ENCODE results near the gene SP100.

SP100 gene

GRCh38 chr2:230512955-230513748, 97.2 kb downstream of the SP100 start:
- peaks cover 35% of the 10 kb centered on the region for H3K36me3 ChIP-seq (ENCODE audit: control insufficient read depth, insufficient read depth, low read length, severe bottlenecking)
- H3K9ac ChIP-seq (ENCODE audit: low read length) = no peak overlapping the region
- H3K9me3 ChIP-seq (ENCODE audit: control insufficient read depth, low read length) = no peaks in the 10 kb centered on the region
- no peak for DNase-seq (ENCODE audit: low read depth)
- H3K4me3 ChIP-seq (ENCODE audit: low read length) = no peak overlapping the region
- H3K4me1 ChIP-seq (ENCODE audit: control insufficient read depth, insufficient read depth, low read length) = no peaks in the 10 kb centered on the region
- no peaks in the 10 kb centered on the region for H3K27me3 ChIP-seq (replicated peaks; ENCODE audit: control insufficient read depth, insufficient read depth, low read length)

- Histone ChIP-seq H3K9ac (ENCODE audit: low read length) (no peak overlapping the region), H3K9me3 (ENCODE audit: control insufficient read depth, low read length) (peaks cover 22% of the 10 kb centered on the region), H3K36me3 (ENCODE audit: control insufficient read depth, insufficient read depth, low read length, severe bottlenecking) (peaks cover 15% of the 10 kb centered on the region), H3K27me3 (replicated peaks; ENCODE audit: control insufficient read depth, insufficient read depth, low read length) (no peaks in the 10 kb centered on the region), H3K4me1 (ENCODE audit: control insufficient read depth, insufficient read depth, low read length) (no peaks in the 10 kb centered on the region), H3K4me3 (ENCODE audit: low read length) (no peak overlapping the region)
- no peak for DNase-seq (ENCODE audit: low read depth)
Observed at GRCh38 chr2:230520061-230520874, 104.3 kb downstream of the SP100 start.

- Histone ChIP-seq H3K4me1 (ENCODE audit: control insufficient read depth, insufficient read depth, low read length) (no peaks in the 10 kb centered on the region), H3K9ac (ENCODE audit: low read length) (no peak overlapping the region), H3K27me3 (replicated peaks; ENCODE audit: control insufficient read depth, insufficient read depth, low read length) (no peaks in the 10 kb centered on the region), H3K9me3 (ENCODE audit: control insufficient read depth, low read length) (peaks cover 27% of the 10 kb centered on the region), H3K36me3 (ENCODE audit: control insufficient read depth, insufficient read depth, low read length, severe bottlenecking) (peaks cover 20% of the 10 kb centered on the region), H3K4me3 (ENCODE audit: low read length) (peak overlapping the region; percentile 29)
- DNase-seq (ENCODE audit: low read depth) = peak; percentile 14
Observed at GRCh38 chr2:230520875-230521155, 104.8 kb downstream of the SP100 start.

- H3K4me1 ChIP-seq (ENCODE audit: control insufficient read depth, insufficient read depth, low read length) = no peaks in the 10 kb centered on the region
- H3K36me3 ChIP-seq (ENCODE audit: control insufficient read depth, insufficient read depth, low read length, severe bottlenecking) = peaks cover 20% of the 10 kb centered on the region
- no peaks in the 10 kb centered on the region for H3K27me3 ChIP-seq (replicated peaks; ENCODE audit: control insufficient read depth, insufficient read depth, low read length)
- no peak for DNase-seq (ENCODE audit: low read depth)
- no peak overlapping the region for H3K9ac ChIP-seq (ENCODE audit: low read length)
- H3K4me3 ChIP-seq (ENCODE audit: low read length) = peak overlapping the region; percentile 29
- H3K9me3 ChIP-seq (ENCODE audit: control insufficient read depth, low read length) = peaks cover 27% of the 10 kb centered on the region
Observed at GRCh38 chr2:230521386-230521785, 105.4 kb downstream of the SP100 start.

- Histone ChIP-seq H3K9ac (ENCODE audit: low read length) (no peak overlapping the region), H3K4me3 (ENCODE audit: low read length) (no peak overlapping the region), H3K4me1 (ENCODE audit: control insufficient read depth, insufficient read depth, low read length) (no peaks in the 10 kb centered on the region), H3K27me3 (replicated peaks; ENCODE audit: control insufficient read depth, insufficient read depth, low read length) (no peaks in the 10 kb centered on the region), H3K9me3 (ENCODE audit: control insufficient read depth, low read length) (peaks cover 30% of the 10 kb centered on the region), H3K36me3 (ENCODE audit: control insufficient read depth, insufficient read depth, low read length, severe bottlenecking) (peaks cover 14% of the 10 kb centered on the region)
- no peak for DNase-seq (ENCODE audit: low read depth)
Observed at GRCh38 chr2:230525682-230526081, 109.7 kb downstream of the SP100 start.

- H3K4me1 ChIP-seq (ENCODE audit: control insufficient read depth, insufficient read depth, low read length) = no peaks in the 10 kb centered on the region
- H3K9me3 ChIP-seq (ENCODE audit: control insufficient read depth, low read length) = no peaks in the 10 kb centered on the region
- H3K9ac ChIP-seq (ENCODE audit: low read length) = no peak overlapping the region
- DNase-seq (ENCODE audit: low read depth) = no peak
- H3K4me3 ChIP-seq (ENCODE audit: low read length) = no peak overlapping the region
- H3K36me3 ChIP-seq (ENCODE audit: control insufficient read depth, insufficient read depth, low read length, severe bottlenecking) = peaks cover 24% of the 10 kb centered on the region
- H3K27me3 ChIP-seq (replicated peaks; ENCODE audit: control insufficient read depth, insufficient read depth, low read length) = no peaks in the 10 kb centered on the region
Observed at GRCh38 chr2:230537531-230537976, 121.6 kb downstream of the SP100 start.

- Histone ChIP-seq H3K4me3 (ENCODE audit: low read length) (no peak overlapping the region), H3K4me1 (ENCODE audit: control insufficient read depth, insufficient read depth, low read length) (no peaks in the 10 kb centered on the region), H3K27me3 (replicated peaks; ENCODE audit: control insufficient read depth, insufficient read depth, low read length) (no peaks in the 10 kb centered on the region), H3K9ac (ENCODE audit: low read length) (no peak overlapping the region), H3K36me3 (ENCODE audit: control insufficient read depth, insufficient read depth, low read length, severe bottlenecking) (peaks cover 42% of the 10 kb centered on the region), H3K9me3 (ENCODE audit: control insufficient read depth, low read length) (no peaks in the 10 kb centered on the region)
- no peak for DNase-seq (ENCODE audit: low read depth)
Observed at GRCh38 chr2:230540332-230540731, 124.3 kb downstream of the SP100 start.

- no peaks in the 10 kb centered on the region for H3K27me3 ChIP-seq (replicated peaks; ENCODE audit: control insufficient read depth, insufficient read depth, low read length)
- H3K4me1 ChIP-seq (ENCODE audit: control insufficient read depth, insufficient read depth, low read length) = no peaks in the 10 kb centered on the region
- H3K9ac ChIP-seq (ENCODE audit: low read length) = no peak overlapping the region
- no peak overlapping the region for H3K4me3 ChIP-seq (ENCODE audit: low read length)
- H3K36me3 ChIP-seq (ENCODE audit: control insufficient read depth, insufficient read depth, low read length, severe bottlenecking) = peaks cover 42% of the 10 kb centered on the region
- DNase-seq (ENCODE audit: low read depth) = peak; percentile 16
- H3K9me3 ChIP-seq (ENCODE audit: control insufficient read depth, low read length) = no peaks in the 10 kb centered on the region
Observed at GRCh38 chr2:230541934-230542380, 126.0 kb downstream of the SP100 start.

- H3K27me3 ChIP-seq (replicated peaks; ENCODE audit: control insufficient read depth, insufficient read depth, low read length) = no peaks in the 10 kb centered on the region
- no peaks in the 10 kb centered on the region for H3K4me1 ChIP-seq (ENCODE audit: control insufficient read depth, insufficient read depth, low read length)
- no peak overlapping the region for H3K9ac ChIP-seq (ENCODE audit: low read length)
- H3K9me3 ChIP-seq (ENCODE audit: control insufficient read depth, low read length) = no peaks in the 10 kb centered on the region
- H3K4me3 ChIP-seq (ENCODE audit: low read length) = no peak overlapping the region
- H3K36me3 ChIP-seq (ENCODE audit: control insufficient read depth, insufficient read depth, low read length, severe bottlenecking) = peaks cover 42% of the 10 kb centered on the region
- DNase-seq (ENCODE audit: low read depth) = peak; percentile 66
Observed at GRCh38 chr2:230542751-230543150, 126.8 kb downstream of the SP100 start.

GRCh38 chr2:230552181-230552580, 136.2 kb downstream of the SP100 start:
- Histone ChIP-seq H3K36me3 (ENCODE audit: control insufficient read depth, insufficient read depth, low read length, severe bottlenecking) (no peaks in the 10 kb centered on the region), H3K9ac (ENCODE audit: low read length) (no peak overlapping the region), H3K27me3 (replicated peaks; ENCODE audit: control insufficient read depth, insufficient read depth, low read length) (no peaks in the 10 kb centered on the region), H3K9me3 (ENCODE audit: control insufficient read depth, low read length) (peaks cover 7% of the 10 kb centered on the region), H3K4me1 (ENCODE audit: control insufficient read depth, insufficient read depth, low read length) (no peaks in the 10 kb centered on the region), H3K4me3 (ENCODE audit: low read length) (no peak overlapping the region)
- DNase-seq (ENCODE audit: low read depth) = no peak

- peaks cover 7% of the 10 kb centered on the region for H3K9me3 ChIP-seq (ENCODE audit: control insufficient read depth, low read length)
- H3K27me3 ChIP-seq (replicated peaks; ENCODE audit: control insufficient read depth, insufficient read depth, low read length) = no peaks in the 10 kb centered on the region
- no peak overlapping the region for H3K9ac ChIP-seq (ENCODE audit: low read length)
- H3K4me3 ChIP-seq (ENCODE audit: low read length) = no peak overlapping the region
- H3K36me3 ChIP-seq (ENCODE audit: control insufficient read depth, insufficient read depth, low read length, severe bottlenecking) = no peaks in the 10 kb centered on the region
- no peaks in the 10 kb centered on the region for H3K4me1 ChIP-seq (ENCODE audit: control insufficient read depth, insufficient read depth, low read length)
- no peak for DNase-seq (ENCODE audit: low read depth)
Observed at GRCh38 chr2:230557065-230557464, 141.1 kb downstream of the SP100 start.
